GM18498 (cell line): Measurements from ENCODE around the gene FOXQ1.

Experiments used
- ATAC-seq: cut with Tn5 transposase; IDR thresholded peaks from one replicate; pipeline ENCODE4 v1.9.1; 2021; ENCODE audit warnings: mild to moderate bottlenecking, moderate library complexity; ENCODE audit not compliant: unreplicated experiment

Gene FOXQ1

DNA sequence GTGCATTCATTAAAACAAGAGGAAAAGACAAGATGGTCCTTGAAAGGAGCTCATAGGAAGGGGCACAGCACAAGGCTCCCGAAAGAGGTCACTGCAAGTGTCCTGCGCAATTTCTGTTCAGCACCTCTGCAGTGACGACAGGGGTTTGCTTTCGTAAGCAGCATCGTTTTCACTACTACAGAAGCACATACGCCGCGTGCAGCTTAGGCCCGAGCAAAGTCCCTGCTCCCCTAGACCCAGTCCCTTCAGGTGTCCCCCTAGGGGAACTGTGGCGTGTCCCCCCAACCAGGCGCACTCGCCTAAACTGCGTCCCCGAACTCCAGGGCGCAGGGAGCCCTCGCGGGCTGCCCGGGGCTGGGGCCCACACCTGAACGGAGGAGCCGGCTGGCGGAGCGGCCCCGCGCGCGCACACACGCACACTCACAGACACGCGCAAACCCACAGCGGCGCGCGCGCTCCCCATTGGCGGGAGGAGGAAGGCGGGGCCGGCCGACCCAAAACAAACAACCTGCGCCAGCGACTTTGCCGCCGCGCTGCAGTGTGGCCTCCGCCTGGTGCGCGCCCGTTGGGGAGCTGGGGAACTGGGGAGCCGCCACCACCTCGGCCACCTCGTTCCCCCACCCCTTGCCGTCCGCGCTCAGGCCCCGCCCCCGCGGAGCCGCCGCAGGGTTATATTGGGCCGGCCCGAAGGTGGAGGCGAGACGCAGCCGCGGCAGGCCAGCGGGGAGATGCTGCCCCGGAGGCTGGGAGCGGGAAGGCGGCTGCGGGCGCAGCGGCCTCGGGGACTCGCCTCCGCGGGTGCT is at the start of gene FOXQ1:
Gene FOXQ1, plus strand, starts transcription at position 699 of the 803 bp plus-strand sequence. CDS start 607 bp downstream, outside the sequence.
- ATAC-seq, result no peak

DNA sequence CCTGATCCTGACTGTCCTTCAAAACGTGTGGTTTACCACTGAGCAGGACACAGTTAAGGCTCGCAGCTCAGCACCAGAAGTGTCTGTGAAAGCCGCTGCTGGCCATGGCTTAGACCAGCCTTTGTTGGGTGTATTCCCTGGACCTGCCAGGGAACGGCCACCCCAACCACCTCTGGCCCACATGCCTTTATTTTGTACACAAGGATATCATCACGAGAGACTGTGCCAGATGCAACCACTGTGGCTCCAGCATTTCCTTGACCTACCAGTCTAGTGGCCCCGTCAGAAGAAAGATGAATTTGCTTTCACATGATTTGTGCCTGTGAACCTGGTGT is 49.2 kb upstream of the FOXQ1 start:
- ATAC-seq, result no peak

DNA sequence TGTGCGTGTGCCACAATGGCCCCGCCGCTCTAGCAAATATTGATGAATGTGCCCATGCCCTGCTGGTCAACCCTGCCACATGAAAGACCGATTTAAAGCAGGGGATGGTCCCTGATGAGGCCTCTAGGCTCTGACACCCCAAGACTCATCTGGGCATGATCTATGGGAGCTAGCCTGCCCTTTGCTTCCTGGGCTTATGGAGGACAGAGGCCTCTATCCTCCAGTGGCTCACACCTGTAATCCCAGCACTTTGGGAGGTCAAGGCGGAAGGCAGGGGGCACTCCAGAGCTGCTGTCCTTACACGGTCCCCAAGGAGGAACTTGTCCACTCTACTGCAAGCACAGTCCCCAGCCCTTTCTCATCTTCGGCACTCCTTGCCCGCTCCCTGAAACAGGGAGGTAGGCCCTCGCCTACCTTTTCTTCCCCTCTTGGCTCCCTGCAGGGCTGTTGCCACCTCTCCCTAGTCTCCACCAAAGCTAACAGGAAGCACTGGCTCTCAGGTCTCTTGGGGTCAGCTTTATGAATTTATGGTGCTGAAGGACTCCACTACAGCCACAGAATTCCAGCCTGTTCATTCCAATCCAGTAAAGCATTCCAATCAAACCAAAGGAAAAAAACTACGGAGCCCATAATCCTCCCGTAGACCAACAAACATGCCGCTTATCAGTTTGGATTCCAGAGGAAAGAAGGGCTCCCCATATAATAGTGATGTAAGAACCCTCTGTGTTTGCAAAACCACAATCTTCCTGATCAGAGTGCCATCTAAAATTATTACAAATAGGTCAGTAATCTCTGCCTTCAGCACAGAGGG is 48.7 kb upstream of the FOXQ1 start:
- no peak for ATAC-seq

DNA sequence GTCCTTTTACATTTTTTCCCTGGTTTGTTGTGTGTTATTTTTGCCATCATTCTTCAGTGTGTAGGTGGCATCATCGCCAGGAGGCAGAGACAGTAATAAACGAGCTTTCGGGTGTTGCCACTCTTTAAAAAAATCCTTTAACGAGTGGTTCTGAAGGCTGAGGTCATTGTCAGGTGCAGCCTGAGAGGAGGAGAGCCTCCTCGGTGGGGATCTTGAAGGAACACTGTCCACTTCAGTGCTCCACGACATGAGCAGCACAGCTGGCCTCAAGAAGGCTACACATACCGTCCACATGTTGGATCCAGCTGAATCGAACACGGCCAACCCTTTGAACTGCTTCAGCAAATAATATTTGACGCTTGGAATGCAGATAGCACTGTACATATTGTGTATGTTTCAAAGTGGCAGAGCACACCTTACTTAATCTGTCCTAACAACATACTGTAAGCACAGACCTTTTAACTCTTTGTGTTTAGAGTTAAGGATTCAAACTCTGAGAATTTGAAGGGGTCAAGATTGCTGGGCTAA is 48.0 kb upstream of the FOXQ1 start:
- ATAC-seq, result no peak

DNA sequence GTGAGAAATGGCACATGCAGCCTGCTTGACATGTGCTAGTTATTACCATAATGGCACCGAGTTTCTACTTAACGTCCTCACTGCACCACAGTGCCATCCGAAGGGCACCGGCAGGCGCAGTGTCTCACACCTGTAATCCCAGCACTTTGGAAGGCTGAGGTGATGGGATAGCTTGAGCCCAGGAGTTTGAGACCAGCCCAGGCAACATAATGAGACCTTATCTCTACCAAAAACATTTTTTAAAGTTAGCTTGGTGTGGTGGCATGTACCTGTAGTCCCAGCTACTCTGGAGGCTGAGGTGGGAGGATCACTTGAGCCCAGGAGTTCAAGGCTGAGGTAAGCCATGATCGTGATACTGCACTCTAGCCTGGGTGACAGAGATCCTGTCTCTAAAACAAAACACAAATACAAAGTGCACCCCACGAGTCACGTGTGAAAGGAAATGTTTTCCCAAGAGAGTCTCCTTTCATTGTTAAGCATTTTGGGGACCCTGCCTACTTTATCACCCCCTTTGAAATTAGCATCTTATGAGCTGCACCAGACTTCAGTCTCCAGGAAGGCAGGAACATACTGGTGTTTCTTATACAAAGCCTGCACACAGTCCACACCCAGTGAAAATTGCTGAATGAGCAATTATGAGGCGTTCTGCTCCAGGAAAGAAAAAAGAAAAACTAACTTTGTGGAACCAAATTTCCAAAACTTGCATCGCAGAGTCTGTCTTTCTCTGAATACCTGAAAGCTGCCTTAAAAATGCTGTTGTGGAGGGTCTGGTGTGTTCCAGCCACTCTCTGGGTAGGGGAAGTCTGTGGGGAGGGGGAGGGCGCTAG is 47.1 kb upstream of the FOXQ1 start:
- no peak for ATAC-seq

GRCh38 chr6:1266686-1267056 is 45.2 kb upstream of the FOXQ1 start:
- ATAC-seq, result no peak

- no peak for ATAC-seq
Observed at GRCh38 chr6:1267057-1267732, 44.7 kb upstream of the FOXQ1 start.

DNA sequence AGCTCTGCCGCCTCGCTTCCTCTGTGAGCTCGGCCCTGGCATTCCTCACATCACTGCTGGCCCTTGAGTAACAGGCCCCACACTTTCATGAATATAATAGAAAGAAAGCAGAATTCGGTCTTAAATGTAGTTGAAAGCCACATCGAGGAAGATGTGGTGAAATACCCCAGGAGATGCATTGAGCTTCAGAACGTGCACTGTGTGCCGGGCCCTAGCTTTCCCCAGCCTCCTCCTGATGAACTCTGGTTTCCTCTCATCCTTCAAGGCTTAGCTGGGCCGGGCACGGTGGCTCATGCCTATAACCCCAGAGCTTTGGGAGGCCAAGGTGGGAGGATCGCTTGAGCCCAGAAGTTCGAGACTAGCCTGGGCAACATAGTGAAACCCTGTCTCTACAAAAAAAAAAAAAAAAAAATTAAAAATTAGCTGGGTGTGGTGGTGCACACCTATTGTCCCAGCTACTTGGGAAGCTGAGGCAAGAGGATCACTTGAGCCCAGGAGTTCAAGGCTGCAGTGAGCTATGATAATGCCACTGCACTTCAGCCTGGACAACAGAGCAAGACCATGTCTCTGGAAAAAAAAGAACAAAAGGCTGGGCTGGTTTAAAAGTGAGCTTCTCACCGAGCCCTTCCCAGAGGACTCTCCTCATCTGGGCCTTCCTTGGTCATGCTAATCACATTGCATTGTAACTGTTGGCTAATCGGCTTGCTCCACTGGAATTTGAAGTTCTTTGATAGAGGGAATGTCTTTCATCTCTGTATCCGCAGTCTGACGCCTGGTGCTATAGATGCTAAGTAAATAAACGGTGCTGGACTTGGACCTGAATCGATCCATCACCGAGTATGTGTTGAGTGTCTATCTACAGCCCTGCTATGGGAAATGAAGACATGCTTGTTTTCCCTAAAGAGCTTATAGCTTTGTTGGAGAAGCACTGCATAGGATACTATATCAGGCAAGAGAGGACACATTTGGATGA is 43.8 kb upstream of the FOXQ1 start:
- ATAC-seq, result no peak

- ATAC-seq, result no peak
Observed at GRCh38 chr6:1271071-1271763, 40.7 kb upstream of the FOXQ1 start.

GRCh38 chr6:1278061-1278720 is 33.7 kb upstream of the FOXQ1 start:
- no peak for ATAC-seq

GRCh38 chr6:1279065-1279464 is 32.8 kb upstream of the FOXQ1 start:
- no peak for ATAC-seq

DNA sequence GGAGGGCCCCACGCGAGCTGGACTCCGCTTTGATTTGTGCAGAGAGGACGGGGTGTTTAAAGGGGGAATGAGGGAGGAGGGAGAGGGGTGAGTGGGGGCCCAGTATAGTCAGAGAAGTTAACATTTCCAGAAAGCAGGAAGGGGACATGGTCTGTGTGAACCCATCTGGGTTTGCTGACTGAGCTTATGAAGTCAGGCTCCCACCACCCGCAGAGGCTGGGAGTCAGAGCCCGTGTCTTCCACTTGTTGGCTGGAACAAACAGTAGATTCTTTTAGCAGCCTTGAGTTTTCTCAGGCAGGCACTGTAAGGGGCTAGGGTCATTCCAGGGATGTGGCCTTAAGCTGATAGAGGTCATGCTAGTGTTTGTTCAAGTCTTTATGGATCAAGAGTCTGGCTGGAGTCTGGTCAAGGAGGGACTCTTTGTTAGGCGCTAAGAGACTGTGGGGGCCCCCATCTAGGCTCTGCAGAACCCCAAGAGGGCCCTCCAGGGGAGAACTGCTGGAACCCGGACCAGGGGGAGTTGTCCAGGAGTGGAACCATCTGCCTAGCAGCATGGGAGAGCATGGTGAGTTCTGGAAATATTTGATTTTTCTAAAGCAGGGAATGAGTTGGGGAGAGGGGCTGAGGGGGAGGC is 31.1 kb upstream of the FOXQ1 start:
- ATAC-seq, result no peak

GRCh38 chr6:1281746-1282145 is 30.2 kb upstream of the FOXQ1 start:
- no peak for ATAC-seq

DNA sequence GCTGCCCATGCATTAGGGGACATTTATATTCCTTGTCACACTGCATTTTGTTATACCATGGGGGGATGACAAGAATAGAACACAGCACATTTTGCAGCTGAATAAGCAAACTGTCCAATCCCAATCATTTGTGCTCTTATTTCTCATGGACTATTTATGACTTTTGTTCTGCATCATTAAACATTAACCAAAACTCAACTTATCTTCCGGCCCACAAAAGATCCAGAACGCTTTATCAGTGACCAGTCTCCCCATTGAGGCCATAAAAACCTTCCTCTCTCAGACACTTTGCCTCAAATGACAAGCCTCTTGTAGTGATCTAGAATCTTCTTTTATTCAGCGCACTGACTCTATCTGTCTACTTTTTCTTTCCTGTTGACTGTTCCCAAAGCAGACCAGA is 28.4 kb upstream of the FOXQ1 start:
- ATAC-seq, result no peak

DNA sequence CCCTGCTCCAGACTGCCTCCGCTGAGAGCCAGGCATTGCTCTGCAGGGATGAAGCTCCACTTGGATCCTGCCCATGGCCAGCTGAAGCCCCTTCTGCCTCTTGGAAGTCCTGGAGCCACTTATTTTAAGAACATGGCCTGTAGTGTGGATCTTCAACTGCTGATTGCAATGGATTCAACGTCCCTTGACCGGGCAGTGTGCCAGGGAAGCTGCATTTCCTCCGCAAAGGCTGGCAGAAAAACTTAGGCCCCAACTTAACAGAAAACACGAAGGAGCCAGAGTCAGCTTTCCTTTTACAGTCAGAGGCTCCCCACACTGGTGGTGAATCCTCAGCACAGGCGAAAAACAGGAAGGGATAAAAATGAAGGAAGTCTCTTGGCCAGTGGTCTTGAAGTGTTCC is 26.3 kb upstream of the FOXQ1 start:
- ATAC-seq, result no peak

GRCh38 chr6:1285956-1286355 is 25.9 kb upstream of the FOXQ1 start:
- no peak for ATAC-seq

DNA sequence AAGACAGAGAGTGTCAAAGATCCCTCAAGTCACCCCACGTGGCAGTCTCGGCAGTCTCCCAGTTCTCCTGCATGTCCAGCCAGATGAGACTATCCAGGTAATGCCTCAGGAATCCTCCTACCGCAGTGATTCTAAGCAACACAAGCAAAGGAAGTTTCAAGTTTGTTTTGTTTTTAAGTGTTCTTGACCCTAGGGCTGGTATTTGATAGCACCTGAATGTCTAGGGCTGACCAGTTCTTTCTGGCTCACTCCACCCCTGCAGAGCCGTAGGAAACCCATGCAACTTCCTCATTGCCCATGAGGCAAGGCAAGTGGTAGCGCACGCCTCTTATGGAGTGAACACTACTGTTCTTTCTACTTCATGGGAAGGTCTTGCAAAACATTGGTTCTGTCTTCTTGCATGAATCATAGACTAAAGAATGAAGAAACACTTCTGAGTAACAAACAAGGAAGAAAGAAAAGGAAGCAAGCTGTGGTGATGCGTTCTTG is 24.8 kb upstream of the FOXQ1 start:
- no peak for ATAC-seq

GRCh38 chr6:1290086-1290485 is 21.8 kb upstream of the FOXQ1 start:
- ATAC-seq, result no peak
